GM21515 (cell line): Measurements from ENCODE around the gene MIEN1.
"Not testable (repeated sequence)": the region's sequence is repeated elsewhere in the genome, so short reads cannot be mapped to it uniquely, and the experiment has no call there.

ENCODE experiments used
- ATAC-seq: cut with Tn5 transposase; IDR thresholded peaks from one replicate; pipeline ENCODE4 v1.9.1; 2021; ENCODE audit not compliant: unreplicated experiment

The MIEN1 gene, protein sequence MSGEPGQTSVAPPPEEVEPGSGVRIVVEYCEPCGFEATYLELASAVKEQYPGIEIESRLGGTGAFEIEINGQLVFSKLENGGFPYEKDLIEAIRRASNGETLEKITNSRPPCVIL

DNA sequence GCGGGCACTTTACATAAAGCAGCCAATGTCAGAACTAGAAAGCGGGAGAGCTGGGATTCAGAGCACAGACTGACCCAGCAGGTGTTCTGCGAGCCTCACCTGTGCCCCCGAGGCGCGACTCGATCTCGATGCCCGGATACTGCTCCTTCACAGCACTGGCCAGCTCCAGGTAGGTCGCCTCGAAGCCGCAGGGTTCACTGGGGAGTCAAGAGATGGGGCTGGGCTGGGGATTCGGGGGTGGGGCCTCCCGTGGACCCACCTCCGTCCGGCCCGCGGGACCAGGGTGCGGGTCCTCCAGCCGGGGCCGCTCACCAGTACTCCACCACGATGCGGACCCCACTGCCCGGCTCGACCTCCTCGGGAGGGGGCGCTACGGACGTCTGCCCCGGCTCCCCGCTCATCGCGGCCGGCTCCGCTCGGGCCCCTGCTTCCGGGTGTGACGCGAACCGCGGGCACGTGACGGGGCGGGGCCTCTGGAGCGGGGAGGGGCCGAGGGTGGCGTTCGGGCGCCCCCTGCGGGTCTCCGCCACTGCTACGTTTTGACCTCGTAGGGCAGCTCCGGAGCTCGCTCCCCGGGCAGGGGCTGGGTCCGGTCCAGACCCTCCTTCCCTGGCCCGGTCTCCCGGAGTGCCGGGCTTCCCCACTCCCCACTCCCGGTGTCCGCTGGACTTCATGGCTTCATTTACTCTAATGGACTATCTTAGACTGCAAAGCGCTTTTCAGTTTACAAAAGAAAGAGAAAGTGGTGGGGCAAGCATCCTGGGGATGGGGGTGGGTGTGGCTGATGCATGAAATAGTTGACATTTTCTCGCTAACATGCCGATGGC lies at the start of gene MIEN1:
Gene MIEN1, minus strand, starts transcription at position 438 of the 827 bp plus-strand sequence. Its CDS starts 37 bp downstream, at position 401.
- ATAC-seq: peak; percentile 74

DNA sequence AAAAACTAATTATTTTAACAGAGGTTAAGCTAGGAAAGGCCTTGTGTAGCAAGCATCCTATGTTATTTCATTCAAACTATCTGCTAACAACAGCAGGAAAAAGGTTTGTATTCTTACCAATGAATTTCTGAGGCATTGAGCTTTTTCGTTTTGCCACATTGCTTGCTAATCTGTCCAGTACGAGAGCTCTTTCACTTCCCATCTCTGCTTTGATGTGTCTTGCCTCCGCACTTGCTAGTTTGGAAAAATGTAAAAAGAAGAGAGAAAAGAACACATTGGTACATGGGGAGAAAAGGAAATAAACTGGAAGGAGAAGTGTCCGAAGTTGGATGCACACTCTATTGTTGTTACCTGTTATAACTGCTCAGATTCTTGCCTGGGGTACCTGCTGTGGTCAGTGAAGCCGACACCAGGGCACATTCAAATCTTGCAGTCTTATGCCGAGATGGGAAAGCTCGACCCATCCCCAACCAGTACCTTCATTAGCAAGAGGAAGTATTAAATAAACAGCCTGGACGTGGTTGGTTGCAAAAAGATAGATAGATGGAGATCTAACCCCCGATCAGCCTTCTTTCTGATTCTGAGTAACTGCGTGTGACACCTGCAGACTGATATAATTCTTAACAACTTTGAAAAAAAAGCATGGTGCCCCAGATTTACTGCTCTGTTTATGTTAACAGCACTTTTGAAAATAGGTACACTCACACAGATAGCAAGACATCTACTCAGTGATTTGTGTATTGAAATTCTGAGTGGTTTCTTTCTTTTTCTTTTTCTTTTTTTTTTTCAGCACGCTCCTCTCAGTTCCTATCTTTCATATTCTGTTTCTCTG lies 47.4 kb upstream of the MIEN1 start:
- ATAC-seq: peak; percentile 49

DNA sequence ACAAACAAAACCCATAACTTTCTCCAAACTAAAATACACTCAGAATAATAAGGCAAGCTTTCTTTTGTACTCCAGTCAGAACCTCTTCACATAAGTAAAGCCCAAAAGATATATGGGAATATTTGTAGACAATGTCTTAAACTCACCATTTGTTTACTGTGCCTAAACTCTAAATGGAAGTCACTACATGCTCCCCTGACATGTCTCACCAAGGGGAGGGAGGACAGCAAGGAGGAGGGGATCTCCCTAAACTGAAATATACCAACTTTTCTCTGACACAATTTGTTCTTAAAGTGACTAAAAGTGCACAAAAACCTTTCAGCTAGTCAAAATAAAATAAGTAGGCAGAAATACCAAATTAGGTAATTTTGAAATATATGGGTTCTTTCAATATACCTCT lies 45.9 kb upstream of the MIEN1 start:
- no peak for ATAC-seq

DNA sequence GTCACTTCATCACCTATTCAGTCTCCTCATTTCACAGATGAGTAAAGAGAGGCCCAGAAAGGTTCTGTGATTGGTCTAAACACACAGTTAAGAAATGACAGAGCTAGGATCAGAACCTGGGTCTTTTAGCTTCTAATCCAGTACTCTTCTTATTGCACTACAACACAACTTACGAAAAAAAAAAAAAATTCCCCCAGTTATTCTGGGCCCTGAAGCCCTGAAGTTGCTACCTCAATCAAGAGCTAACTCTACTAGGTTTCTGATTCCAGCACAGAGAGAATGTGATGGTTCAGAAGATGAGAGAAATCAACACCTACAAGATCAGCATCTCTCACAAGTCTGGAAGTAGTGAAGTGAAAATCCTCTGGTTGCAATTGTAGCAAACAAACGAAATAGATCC lies 44.7 kb upstream of the MIEN1 start:
- ATAC-seq: no peak

DNA sequence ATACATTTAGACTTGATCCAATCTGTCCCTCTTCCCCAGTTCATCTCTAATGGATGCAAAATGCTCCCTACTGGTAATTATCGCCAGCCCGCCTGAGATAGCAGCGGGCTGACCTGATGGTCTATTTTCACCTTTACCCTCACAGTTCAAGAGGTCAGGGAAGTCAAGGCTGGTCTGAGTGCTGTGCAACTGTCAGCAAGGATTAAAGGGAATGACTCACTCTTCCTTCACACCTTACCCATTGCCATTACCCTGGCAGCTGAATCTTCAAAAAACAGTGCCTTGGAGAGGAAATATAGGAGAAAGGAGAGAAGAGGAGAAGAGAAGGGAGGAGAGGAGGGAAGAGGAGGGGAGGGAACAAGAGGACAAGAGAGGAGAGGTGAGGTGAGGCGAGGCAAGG lies 43.7 kb upstream of the MIEN1 start:
- no peak for ATAC-seq

DNA sequence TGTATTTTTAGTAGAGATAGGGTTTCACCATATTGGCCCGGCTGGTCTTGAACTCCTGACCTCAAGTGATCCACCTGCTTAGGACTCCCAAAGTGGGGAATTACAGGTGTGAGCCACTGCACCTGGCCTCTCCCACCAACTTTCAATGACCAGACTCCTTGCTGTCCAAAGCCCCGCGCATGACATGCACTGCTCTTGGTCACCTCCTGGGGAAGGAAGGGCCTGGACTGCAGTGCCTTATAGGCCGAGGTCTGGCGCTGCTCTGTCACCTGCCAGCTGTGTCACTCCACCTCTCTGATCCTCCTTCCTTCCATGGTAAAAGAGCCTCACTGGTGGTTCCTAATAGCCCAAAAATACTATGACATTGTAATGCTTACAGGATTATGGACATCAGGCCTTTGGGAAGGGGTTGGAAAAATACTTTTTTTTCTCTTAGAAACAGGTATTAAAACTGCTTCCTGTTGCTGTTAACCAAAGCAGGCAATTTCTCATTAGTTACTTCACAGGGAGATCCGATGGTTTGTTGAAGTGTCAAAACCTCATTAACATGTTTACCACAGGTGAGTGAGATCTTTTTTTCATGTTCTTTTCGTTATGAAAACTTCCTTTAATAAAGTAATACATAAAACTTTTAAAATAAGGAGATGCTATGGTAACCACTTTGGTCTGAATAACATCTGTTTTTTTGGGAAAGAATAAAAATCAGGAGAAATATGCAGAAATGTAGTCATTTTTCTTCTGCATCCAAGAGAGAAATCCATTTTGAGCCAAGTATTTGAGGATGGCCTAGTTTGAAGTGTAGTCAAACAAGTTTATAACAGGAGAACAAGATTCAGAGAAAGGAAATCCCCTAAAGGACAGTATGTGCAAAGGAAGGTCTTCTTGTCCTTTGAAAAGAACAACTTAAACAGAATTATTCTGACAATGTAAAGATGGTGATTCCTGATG lies 42.9 kb upstream of the MIEN1 start:
- no peak for ATAC-seq

DNA sequence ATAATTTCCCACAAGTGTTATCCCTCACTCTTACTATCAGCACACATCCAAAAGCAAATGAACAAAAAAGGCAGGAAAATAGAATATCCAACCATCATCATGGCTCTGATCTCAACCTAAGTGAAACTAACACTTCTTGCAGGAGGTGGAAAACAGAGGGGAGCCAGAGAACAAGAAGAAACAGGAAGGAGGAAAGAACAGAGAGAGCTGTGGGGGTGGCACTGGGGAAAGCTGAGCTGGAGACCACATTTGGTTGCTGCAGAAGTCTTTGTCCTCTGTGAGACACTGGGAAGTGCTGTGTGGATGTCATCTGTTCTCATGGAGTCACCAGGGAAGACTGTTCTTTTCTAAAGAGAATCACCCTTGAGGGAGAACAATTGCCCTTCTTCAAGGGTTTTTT lies 42.1 kb upstream of the MIEN1 start:
- ATAC-seq: no peak

DNA sequence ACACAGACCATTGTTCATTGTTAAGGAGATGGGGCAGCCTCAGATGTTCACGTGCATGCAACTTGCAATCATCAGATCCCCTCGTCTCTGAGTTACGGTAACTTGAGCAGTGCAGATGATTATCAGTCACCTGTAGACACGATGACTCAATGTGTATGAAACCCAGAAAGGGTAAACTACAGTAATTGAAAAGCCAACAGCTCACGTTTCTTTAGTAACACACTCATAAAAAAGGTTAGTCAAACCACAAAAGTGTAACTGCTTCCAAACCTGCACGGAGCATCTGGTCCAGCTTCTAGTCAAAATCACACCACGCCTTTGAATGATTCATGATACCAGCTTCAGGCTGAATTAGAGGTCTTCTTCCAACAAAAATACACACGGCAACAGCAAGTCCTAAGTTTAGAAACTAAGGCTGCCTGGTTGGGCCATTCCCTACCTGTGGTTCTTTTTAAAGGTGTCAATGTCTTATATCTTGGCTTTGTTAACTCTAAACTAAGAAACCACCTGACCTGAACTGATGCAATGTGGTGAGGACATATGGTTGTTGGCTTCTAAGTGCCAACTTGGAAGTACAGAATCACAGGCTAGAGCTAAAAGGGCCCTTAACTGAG lies 39.7 kb upstream of the MIEN1 start:
- ATAC-seq: no peak

DNA sequence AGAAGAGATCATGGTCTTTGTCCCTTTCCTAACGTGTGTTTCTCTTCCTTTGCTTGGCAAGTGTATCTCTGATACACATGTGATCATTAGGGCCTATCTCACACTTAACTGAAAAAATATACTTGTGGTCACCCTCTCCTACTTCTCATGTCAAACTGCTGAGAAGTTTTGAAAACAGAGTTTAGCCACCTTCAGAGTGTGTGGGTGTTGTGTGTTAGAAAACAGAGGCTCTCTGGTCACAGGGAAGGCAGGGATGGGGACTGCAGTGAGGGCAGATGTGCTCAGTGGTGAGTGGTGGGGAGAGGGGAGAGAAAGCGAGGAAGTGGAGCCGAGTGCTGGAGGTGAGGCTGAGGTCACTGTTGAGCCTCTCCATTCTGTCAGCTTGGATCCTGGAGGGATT lies 36.8 kb upstream of the MIEN1 start:
- no peak for ATAC-seq

DNA sequence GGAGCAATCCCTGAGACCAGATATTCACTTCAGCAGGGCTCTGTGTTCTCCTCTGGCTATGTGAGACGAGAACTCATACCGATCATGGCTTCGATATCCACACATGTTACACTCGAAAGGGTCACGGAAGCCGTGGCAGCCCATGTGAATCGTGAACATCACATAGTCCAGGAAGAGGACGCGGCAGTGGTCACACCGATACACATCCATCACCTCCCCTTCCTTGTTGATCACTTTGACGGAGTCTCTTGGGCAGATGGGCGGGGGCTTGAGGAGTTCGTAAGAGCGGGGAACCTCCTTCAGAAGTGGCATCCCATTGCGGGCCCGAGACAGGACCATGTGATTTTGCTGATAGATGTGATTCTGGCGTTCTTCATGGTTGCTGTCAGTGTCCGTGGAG lies 35.4 kb upstream of the MIEN1 start:
- no peak for ATAC-seq

DNA sequence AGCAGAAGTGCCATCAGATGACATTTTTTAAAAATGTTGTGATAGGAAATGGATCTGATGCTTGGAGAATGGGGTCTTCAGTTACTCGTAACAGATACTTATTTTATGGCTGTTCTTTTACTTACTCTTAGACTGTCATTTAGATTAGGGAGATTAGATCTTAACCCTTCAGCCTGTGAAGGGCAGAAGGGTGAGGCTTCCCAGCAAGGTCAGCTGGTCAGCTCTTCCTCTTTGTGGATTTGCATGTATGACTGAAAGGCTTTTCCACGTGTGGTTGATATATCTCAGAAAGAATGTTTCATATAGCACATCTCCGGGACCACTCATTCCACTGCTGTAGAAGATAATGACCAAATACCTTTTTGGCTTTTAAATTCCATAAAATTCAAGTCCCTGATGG lies 34.8 kb upstream of the MIEN1 start:
- no peak for ATAC-seq

DNA sequence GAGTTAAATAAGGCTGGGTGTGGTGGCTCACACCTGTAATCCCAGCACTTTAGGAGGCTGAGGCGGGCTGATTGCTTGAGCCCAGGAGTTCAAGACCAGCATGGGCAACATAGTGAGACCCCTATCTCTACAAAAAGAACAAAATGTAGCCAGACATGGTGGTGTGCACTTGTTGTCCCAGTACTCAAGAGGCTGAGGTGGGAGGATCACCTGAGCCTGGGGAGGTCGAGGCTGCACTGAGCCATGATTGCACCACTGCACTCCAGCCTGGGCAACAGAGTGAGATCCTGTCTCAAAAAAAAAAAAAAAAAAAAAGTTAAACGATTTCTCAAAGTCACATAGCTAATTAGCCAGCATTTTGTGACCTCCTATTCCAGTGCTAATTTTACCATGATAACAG lies 33.8 kb upstream of the MIEN1 start:
- ATAC-seq: not testable (repeated sequence)

DNA sequence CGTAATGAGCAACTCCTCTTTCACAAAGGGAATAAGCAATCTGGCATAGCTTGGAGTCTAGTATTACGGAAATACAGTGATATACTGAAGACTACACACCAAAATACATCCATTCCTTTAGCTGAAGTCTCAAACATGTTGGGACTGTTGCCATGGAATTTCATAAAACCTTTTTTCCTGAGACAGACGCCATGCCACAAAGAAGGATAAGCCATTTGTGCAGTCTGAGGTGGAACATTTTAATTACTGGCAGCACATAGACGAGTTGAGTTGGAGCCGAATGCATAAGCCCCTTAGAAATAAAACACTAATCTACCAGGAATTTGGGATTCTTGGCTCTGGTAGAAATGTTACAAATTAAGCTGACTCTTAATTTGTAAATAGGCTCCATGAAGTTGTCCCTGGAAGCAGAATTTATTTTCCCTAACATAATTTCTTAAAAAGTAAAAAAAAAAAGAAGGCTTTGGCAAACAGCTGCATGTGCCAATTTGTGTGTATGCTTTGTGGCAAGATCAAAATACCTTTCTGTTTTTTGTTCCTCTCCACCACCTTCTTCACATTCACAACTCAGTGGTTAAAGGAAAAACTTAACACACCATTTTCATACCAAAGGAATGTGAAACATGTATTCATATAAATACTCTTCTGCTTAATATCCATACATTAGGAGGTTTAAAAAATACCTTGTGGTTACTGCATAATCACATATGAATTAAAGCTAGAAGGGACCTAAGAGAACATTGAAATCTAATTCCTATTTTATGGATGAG lies 32.9 kb upstream of the MIEN1 start:
- no peak for ATAC-seq

DNA sequence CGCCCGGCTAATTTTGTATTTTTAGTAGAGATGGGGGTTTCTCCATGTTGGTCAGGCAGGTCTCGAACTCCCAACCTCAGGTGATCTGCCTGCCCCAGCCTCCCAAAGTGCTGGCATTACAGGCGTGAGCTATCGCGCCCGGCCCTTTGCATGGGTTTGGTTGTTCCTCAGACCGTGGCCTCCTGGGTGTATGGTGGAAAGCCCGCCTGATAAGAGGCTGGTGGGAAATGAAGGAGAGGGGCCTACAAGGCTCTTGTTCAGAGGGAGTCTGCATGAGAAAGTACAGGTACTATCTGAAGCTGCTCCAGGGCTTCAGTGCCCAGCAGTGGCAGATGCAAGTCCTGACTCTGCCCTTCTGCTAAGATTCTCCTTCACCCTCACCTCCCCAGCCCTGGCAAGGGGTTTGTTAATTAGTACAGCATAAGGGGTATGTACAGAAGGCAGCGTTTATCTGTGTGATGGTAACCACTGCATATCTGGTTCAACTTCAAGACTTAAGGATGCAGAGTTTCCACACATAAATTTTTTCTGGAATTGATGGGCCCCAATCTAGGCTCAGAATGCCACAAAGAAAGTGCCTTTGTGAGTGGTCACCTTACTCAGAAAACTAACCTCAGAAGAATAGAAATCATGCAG lies 31.6 kb upstream of the MIEN1 start:
- no peak for ATAC-seq

DNA sequence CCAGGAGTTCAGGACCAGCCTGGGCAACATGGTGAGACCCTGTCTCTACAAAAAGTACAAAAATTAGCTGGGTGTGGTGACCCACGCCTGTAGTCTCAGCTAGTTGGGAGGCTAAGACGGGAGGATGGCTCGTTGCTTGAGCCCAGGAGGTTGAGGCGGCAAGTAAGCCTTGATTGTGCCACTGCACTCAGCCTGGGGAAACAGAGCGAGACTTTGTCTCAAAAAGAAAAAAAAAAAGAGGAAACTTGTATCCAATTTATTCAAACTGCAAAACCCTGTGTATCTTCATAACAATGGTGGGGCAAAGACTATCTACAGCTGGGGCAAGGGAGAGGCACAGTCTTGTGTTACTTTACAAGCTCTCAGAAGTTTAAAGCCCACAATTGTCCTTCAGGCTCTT lies 28.9 kb upstream of the MIEN1 start:
- no peak for ATAC-seq

DNA sequence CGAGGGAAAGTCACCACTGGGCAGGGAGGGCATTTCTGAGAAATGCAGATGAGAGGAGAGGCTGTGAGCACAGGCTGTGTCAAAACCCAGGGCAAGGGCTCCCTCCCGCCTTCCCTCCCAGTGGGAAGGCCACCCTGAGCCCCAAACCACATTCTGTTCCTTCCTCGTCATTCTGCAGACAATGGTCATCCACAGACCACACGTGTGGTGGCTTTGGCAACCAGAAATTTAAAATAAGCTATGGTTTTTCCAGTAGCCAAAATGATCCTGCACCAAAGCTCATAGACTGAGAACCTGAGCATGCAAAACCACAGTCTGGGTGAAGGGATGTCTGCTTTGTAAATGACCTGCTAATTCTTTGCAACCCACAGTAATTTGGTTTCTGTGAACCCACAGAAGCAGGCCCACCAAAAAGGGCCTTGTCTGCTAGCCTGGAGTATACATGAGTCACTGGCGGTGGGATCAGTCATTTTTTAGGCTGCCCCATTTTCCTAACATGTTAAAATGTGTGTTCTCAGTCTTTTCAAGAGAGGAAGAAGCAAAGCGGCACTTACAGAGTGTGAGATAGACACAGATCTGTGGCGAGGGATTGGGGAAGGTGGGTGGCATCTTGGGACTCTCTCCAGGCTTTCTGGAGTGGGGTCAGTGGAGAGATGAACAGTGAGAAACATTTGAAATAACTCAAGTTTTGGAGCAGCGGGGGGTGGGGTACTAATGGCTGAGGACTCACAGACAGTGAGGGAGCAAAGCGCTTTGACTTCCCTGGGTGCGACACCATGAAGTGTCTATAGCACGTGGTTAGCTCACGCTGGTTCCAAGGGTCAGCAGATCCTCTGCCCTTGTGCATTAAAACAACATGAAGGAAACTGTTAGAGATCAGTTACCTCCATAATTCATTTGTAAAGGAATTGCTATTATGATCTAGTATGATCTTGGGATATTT lies 27.9 kb upstream of the MIEN1 start:
- no peak for ATAC-seq

DNA sequence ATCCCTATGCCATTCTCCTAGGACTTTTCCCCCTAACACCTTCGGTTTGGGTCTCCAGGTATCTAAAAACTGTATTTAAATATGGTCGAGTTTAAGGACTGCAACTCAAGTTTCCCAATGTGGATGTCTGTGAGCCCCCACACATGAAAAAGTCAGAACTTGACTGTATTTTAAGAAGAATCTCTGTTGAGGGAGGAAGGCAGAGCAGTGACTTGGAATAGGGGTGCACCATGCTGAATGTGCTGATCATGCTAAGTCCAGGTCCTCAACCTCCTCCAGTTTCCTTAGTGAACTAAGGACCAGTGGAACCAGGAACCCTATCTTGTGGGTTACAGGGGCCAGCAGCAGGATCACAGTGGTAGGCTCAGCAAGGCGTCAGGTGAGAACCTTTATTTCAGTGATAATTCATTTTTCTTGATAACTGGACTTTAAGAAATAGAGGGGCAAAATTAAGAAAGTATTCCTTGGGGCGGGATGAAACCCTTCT lies 26.9 kb upstream of the MIEN1 start:
- no peak for ATAC-seq
